Motor neuron (in vitro differentiated cells): Measurements from ENCODE around the gene MEIKIN. TPM values are rescaled to one million over a fixed set of nuclear protein-coding genes. Genes with fewer than 3 reads are reported as not detected.
"Not testable (repeated sequence)": the region's sequence is repeated elsewhere in the genome, so short reads cannot be mapped to it uniquely, and the experiment has no call there.

Experiments used
- ATAC-seq, 8 experiments: fragments of 200-7000 bp; cut with Tn5 transposase; replicated peaks in 6 of 8; 2 replicates each; pipeline ENCODE4 v1.8.0; 2021; ENCODE audit warnings: mild to moderate bottlenecking in 8 of 8, moderate library complexity in 8 of 8
- H3K27ac ChIP-seq, 2 donors: fragments of 250-450 bp; sonication (Bioruptor Pico); 2 replicates each; pipeline ENCODE4 v1.9.0; 2021; ENCODE audit warnings: antibody characterized with exemption in 2 of 2, mild to moderate bottlenecking in 2 of 2, moderate library complexity in 1 of 2
- H3K4me1 ChIP-seq, 2 donors: fragments of 250-450 bp; sonication (Bioruptor Pico); replicated peaks in 1 of 2; 2 replicates each; pipeline ENCODE4 v1.6.1; 2021; ENCODE audit warnings: antibody characterized with exemption in 2 of 2, mild to moderate bottlenecking in 2 of 2, moderate library complexity in 1 of 2
- H3K4me3 ChIP-seq, 5 donors: fragments of 250-450 bp; sonication (Bioruptor Pico); 2 replicates each; pipeline ENCODE4 v1.9.0; 2021; ENCODE audit warnings: antibody characterized with exemption in 5 of 5, mild to moderate bottlenecking in 5 of 5, moderate library complexity in 4 of 5
- WGBS, 10 experiments: fragments of 450-650 bp; shearing (Covaris generic); methylation state at CpG; one replicate each; pipeline ENCODE4 v1.0.0; 2022; 5-methylcytosine and 5-hydroxymethylcytosine counted together
- in situ Hi-C, 9 experiments: fragments of 400-800 bp; cut with MboI; loops; one replicate each; pipeline ENCODE4 v1.15.0; 2021; ENCODE audit warnings: low sequenced_read_pairs in 9 of 9, low pct_unique_long_range_greater_than_20kb in 2 of 9; ENCODE audit not compliant: unreplicated experiment in 9 of 9
- total RNA-seq, 8 experiments: library from RNA; unstranded; fragments of 300-600 nt; gene quantifications; 2 replicates each; pipeline versions ENCODE4 v1.2.3 to v1.2.4, GENCODE V29; 2022

The MEIKIN gene
- total RNA-seq, 8 experiments from 2014 or later: not detected

- ATAC-seq: no peak
- H3K27ac ChIP-seq: no peak overlapping the region
- in situ Hi-C loops: no loop called here
- H3K4me1 ChIP-seq: no peaks in the 10 kb centered on the region
- no peak overlapping the region for H3K4me3 ChIP-seq
- 61 to 100% (median 83%) methylated on average over 2 to 3 of the region's 3 CpGs for WGBS, 10 experiments
Observed at GRCh38 chr5:131855452-131855851, 90.0 kb downstream of the MEIKIN start.

- Histone ChIP-seq H3K27ac (no peak overlapping the region), H3K4me1 (no peaks in the 10 kb centered on the region), H3K4me3 (no peak overlapping the region)
- peak in 2 of 8 experiments; percentile 55 to 64 for ATAC-seq
- in situ Hi-C loops: no loop called here
Observed at GRCh38 chr5:131854134-131854533, 91.3 kb downstream of the MEIKIN start.

GRCh38 chr5:131848662-131849061, 96.8 kb downstream of the MEIKIN start:
- H3K4me1 ChIP-seq: no peaks in the 10 kb centered on the region
- WGBS, 10 experiments: 4 to 88% (median 66%) methylated on average over 1 to 2 of the region's 2 CpGs; no CpG with 5 or more reads in 1 of the 10 experiments
- ATAC-seq: no peak
- no peak overlapping the region for H3K4me3 ChIP-seq
- in situ Hi-C loops: no loop called here
- H3K27ac ChIP-seq: no peak overlapping the region

- Histone ChIP-seq H3K4me3 (no peak overlapping the region), H3K4me1 (no peaks in the 10 kb centered on the region), H3K27ac (no peak overlapping the region)
- no peak for ATAC-seq
- 0 to 60% (median 14%) methylated on average over 1 of the region's 1 CpG; no CpG with 5 or more reads in 5 of the 10 experiments for WGBS, 10 experiments
- in situ Hi-C loops: no loop called here
Observed at GRCh38 chr5:131846536-131846935, 98.9 kb downstream of the MEIKIN start.

GRCh38 chr5:131845828-131846227, 99.6 kb downstream of the MEIKIN start:
- Histone ChIP-seq H3K27ac (no peak overlapping the region), H3K4me3 (no peak overlapping the region), H3K4me1 (no peaks in the 10 kb centered on the region)
- in situ Hi-C loops: no loop called here
- no peak for ATAC-seq

- H3K4me1 ChIP-seq, H3K27ac ChIP-seq, ATAC-seq, in situ Hi-C loops, H3K4me3 ChIP-seq: not testable (repeated sequence)
- WGBS, 10 experiments: 60 to 67% methylated on average over 1 of the region's 1 CpG; no CpG with 5 or more reads in 8 of the 10 experiments
Observed at GRCh38 chr5:131842971-131843370, 102.5 kb downstream of the MEIKIN start.

- H3K27ac ChIP-seq, ATAC-seq, in situ Hi-C loops, H3K4me1 ChIP-seq, H3K4me3 ChIP-seq: not testable (repeated sequence)
- 0 to 90% (median 45%) methylated on average over 1 to 2 of the region's 2 CpGs; no CpG with 5 or more reads in 6 of the 10 experiments for whole genome bisulfite sequencing, 10 experiments
Observed at GRCh38 chr5:131832702-131833101, 112.8 kb downstream of the MEIKIN start.

- in situ Hi-C loops: no loop called here
- Histone ChIP-seq H3K4me3 (no peak overlapping the region), H3K4me1 (no peaks in the 10 kb centered on the region), H3K27ac (no peak overlapping the region)
- WGBS, 10 experiments: 42 to 100% (median 100%) methylated on average over 1 to 2 of the region's 2 CpGs; no CpG with 5 or more reads in 5 of the 10 experiments
- ATAC-seq: peak in 3 of 8 experiments; percentile 35 to 97 (median 96)
Observed at GRCh38 chr5:131825404-131826013, 120.0 kb downstream of the MEIKIN start.

- no peak for ATAC-seq
- Histone ChIP-seq H3K4me3 (no peak overlapping the region), H3K4me1 (no peaks in the 10 kb centered on the region), H3K27ac (no peak overlapping the region)
- WGBS, 10 experiments: 53 to 100% (median 74%) methylated on average over 1 of the region's 1 CpG; no CpG with 5 or more reads in 2 of the 10 experiments
- in situ Hi-C loops: loop anchor here in 3 of 9 experiments (25.0 kb wide), 1 partner anchor 188 kb away; the partner anchor contains the start of gene ACSL6 (in 3 of the 3)
Observed at GRCh38 chr5:131824631-131825030, 120.8 kb downstream of the MEIKIN start.

- H3K27ac ChIP-seq: no peak overlapping the region
- no peak for ATAC-seq
- in situ Hi-C loops: loop anchor here in 3 of 9 experiments (25.0 kb wide), 1 partner anchor 191 kb away; the partner anchor contains the start of gene ACSL6 (in 3 of the 3)
- WGBS, 10 experiments: 0 to 100% (median 86%) methylated on average over 1 of the region's 1 CpG; no CpG with 5 or more reads in 2 of the 10 experiments
- H3K4me1 ChIP-seq: no peaks in the 10 kb centered on the region
- no peak overlapping the region for H3K4me3 ChIP-seq
Observed at GRCh38 chr5:131821221-131821620, 124.2 kb downstream of the MEIKIN start.

GRCh38 chr5:131818001-131818724, 127.3 kb downstream of the MEIKIN start:
- Histone ChIP-seq H3K27ac (no peak overlapping the region), H3K4me1 (no peaks in the 10 kb centered on the region), H3K4me3 (no peak overlapping the region)
- in situ Hi-C loops: loop anchor here in 4 of 9 experiments (10.0 to 25.0 kb wide), 2 partner anchors 187 to 194 kb away; partner anchors contain the start of gene ACSL6 (in 3 of the 4)
- 50 to 100% (median 93%) methylated on average over 1 to 2 of the region's 2 CpGs; no CpG with 5 or more reads in 1 of the 10 experiments for WGBS, 10 experiments
- no peak for ATAC-seq

- Histone ChIP-seq H3K27ac (no peak overlapping the region), H3K4me1 (no peaks in the 10 kb centered on the region), H3K4me3 (no peak overlapping the region)
- peak in 7 of 8 experiments; percentile 36 to 62 (median 59) for ATAC-seq
- WGBS, 10 experiments: 12 to 71% (median 55%) methylated on average over 1 to 2 of the region's 2 CpGs; no CpG with 5 or more reads in 3 of the 10 experiments
- in situ Hi-C loops: loop anchor here in 4 of 9 experiments (10.0 to 25.0 kb wide), 2 partner anchors 190 to 197 kb away; partner anchors contain the start of gene ACSL6 (in 3 of the 4)
Observed at GRCh38 chr5:131814990-131815389, 130.5 kb downstream of the MEIKIN start.
